ENCODE data around the gene CDC42BPB.

The CDC42BPB gene, protein sequence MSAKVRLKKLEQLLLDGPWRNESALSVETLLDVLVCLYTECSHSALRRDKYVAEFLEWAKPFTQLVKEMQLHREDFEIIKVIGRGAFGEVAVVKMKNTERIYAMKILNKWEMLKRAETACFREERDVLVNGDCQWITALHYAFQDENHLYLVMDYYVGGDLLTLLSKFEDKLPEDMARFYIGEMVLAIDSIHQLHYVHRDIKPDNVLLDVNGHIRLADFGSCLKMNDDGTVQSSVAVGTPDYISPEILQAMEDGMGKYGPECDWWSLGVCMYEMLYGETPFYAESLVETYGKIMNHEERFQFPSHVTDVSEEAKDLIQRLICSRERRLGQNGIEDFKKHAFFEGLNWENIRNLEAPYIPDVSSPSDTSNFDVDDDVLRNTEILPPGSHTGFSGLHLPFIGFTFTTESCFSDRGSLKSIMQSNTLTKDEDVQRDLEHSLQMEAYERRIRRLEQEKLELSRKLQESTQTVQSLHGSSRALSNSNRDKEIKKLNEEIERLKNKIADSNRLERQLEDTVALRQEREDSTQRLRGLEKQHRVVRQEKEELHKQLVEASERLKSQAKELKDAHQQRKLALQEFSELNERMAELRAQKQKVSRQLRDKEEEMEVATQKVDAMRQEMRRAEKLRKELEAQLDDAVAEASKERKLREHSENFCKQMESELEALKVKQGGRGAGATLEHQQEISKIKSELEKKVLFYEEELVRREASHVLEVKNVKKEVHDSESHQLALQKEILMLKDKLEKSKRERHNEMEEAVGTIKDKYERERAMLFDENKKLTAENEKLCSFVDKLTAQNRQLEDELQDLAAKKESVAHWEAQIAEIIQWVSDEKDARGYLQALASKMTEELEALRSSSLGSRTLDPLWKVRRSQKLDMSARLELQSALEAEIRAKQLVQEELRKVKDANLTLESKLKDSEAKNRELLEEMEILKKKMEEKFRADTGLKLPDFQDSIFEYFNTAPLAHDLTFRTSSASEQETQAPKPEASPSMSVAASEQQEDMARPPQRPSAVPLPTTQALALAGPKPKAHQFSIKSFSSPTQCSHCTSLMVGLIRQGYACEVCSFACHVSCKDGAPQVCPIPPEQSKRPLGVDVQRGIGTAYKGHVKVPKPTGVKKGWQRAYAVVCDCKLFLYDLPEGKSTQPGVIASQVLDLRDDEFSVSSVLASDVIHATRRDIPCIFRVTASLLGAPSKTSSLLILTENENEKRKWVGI (N-terminal part only)

DNA sequence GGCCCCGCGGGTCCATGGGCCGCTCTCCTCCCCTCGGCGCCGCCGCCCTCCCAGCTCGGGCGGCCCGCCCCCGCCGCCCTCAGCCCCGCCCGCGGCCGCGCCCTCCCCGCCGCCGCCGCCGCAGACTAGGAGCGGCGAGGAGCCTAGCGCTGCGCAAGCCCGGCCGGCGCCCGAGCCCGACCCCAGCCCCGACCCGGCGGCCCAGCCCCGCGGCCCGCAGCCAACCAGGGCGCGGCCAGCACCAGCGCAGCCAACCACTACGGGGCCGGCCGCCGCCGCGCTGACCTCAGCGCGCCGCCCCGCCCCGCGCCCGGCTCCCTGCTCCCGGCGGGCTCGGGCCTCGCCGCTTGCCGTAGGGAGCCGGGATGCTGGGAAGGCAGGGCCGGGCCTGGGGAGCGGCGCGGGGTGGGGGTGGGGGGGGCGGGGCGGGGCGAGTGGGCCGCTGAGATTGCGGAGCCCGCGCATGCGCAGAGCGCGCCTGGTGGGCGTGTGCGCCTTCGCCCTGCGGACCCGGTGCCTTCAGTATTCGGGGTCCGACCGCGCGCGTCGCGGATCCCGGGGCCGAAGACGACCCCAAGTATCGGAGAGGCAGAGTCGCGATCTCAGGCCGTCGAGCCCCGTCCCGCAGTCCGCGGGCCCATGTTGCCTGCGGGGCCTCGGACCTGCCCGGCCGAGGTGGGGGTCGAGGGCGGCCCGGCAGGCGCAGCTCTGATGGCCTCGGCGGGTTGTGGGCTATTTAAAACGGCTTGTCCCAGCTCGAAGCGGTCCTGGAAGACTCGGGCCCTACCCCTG is at the start of gene CDC42BPB:
CDC42BPB (minus strand) TSS at position 178 of the 792 bp plus-strand sequence. CDS start 376 bp downstream, outside the sequence.
- no peak for TF ChIP-seq JUND (IDR thresholded peaks at IDR 0.05; ENCODE audit: low read depth)
- in situ Hi-C loops (cut with HindIII; ENCODE audit: low pct_unique_long_range_greater_than_20kb, low sequenced_read_pairs), result no loop called here
- peak; percentile 93 to 97 for DNase-seq (ENCODE audit: low read depth in 1 of 2, low spot score in 1 of 2)

DNA sequence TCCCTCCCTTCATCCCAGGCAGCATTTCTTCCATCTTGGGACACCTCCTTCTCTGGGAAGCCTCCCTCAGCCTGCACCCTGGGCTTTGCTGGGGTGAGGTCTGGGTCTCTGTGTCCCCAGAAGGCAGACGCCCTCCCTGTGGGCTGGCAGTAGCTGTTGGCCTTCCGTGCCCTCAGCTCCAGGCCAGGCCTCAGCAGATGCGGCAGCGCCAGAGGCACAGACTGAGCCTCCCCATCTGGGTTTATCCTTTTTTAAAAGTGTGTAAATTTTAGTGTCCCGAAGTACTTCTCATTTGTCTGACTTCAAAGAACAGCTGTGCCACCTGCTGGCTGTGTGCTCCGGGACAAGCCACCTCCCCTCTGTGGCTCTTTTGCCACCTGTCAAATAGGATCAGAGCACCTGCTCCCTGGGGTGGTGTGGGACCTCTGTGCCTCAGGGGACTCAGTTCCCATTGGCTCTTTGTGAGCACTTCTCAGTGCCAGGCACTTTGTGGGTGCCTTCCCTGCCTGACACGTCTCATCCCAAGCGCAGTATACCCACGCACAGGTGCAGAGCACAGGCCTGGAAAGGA is 48.3 kb upstream of the CDC42BPB start:
- in situ Hi-C loops (cut with HindIII; ENCODE audit: low pct_unique_long_range_greater_than_20kb, low sequenced_read_pairs), result no loop called here
- TF ChIP-seq JUND (IDR thresholded peaks at IDR 0.05; ENCODE audit: low read depth), result no peak
- peak; percentile 81 to 92 for DNase-seq (ENCODE audit: low read depth in 1 of 2, low spot score in 1 of 2)

DNA sequence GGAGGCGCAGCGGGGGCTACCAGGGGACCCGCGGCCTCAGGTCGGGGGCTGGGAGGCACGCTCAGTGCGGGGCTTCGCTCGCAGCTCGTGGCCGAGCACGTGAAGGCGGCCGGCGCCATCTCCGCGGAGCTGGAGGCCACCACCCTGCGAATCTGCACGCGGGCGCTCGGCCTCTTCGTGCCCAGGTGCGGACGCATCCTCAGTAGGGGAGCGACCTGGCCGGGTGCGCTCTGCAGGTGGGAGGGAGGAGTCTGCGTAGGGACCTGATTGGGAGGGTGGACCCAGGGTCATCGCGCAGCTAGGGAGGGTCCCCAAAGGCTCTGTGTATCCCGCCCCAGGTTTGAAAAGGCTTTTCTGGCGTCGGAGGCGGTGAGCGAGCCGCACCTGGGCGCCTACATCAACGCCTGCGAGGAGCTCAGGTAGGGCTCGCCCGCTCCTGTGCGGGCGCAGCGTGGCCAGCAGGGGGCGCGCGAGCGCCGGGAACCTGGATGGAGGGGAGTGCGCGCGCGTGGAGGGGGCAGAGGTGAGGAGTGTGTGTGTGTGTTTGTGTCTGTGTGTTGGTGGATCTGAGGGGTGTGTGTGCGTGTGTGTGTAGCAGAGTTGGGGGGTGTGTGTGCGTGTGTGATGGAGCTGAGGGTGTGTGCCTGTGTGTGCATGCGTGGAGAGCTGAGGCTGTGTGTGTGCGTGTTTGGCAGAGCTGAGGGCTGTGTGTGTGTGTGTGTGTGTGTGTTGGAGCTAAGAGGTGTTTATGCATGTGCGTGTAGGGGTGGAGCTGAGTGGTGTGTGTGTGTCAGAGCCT is 47.5 kb upstream of the CDC42BPB start:
- no peak for TF ChIP-seq JUND (IDR thresholded peaks at IDR 0.05; ENCODE audit: low read depth)
- DNase-seq (ENCODE audit: low read depth in 1 of 2, low spot score in 1 of 2), result peak; percentile 83 to 96
- in situ Hi-C loops (cut with HindIII; ENCODE audit: low pct_unique_long_range_greater_than_20kb, low sequenced_read_pairs), result no loop called here

DNA sequence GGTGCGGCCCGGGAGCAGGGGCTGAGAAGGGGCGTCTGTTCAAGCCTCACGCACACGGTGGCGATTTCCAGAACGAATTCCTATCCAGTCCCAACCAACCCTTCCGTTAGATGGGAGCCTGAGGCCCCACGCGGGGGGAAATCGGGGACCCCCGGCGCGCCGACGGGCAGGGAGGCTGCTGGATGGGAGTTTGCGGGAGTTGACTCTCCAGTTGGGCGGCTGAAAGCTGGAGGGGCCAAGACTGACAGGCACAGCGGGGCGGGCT is 47.0 kb upstream of the CDC42BPB start:
- TF ChIP-seq JUND (IDR thresholded peaks at IDR 0.05; ENCODE audit: low read depth), result no peak
- no peak for DNase-seq (ENCODE audit: low read depth in 1 of 2, low spot score in 1 of 2)
- in situ Hi-C loops (cut with HindIII; ENCODE audit: low pct_unique_long_range_greater_than_20kb, low sequenced_read_pairs), result no loop called here

DNA sequence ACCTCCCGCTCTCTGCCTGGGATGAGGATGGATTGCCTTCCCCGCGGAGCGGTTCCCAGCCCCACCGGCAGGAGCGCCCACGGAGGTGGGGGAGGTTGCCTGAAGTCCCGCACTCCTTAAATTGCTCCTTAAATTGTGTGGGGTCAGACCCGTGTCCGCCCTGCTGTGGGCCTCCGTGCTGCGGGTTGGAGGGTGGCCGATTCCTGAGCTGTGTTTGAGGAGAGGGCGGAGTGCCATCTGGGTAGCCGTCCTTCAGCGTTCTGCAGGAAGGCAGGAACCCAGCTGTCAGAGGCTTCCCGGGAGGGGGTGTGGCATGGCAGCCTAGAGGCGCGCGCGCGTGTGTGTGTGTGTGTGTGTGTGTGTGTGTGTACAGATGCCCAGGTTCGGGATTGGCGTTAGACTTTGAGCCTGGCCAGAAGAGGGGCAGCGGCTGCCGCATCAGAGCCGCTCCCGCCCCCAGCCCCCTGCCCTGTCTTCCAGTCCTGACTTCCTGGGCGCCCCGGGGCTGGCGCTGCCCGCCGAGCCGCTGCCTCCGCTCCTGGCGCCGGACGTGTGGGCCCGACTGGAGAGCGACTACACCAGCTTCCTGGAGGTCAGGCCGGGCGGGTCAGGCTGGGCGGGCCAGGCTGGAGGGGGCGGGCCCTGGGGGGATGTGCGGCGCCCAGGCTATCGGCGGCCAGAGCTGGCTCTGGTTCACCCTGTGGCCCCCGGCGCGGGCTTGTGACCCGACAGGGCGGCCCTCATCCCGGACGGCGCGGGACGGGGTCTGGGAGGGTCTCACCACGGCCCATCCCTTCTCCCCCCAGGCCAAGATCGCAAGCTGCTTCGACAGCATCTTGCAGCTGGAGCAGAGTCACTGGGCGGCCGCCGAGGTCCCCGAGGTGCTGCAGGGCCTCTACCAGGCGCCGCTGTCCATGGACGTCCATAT is 46.4 kb upstream of the CDC42BPB start:
- no peak for TF ChIP-seq JUND (IDR thresholded peaks at IDR 0.05; ENCODE audit: low read depth)
- in situ Hi-C loops (cut with HindIII; ENCODE audit: low pct_unique_long_range_greater_than_20kb, low sequenced_read_pairs), result no loop called here
- peak; percentile 72 to 82 for DNase-seq (ENCODE audit: low read depth in 1 of 2, low spot score in 1 of 2)

DNA sequence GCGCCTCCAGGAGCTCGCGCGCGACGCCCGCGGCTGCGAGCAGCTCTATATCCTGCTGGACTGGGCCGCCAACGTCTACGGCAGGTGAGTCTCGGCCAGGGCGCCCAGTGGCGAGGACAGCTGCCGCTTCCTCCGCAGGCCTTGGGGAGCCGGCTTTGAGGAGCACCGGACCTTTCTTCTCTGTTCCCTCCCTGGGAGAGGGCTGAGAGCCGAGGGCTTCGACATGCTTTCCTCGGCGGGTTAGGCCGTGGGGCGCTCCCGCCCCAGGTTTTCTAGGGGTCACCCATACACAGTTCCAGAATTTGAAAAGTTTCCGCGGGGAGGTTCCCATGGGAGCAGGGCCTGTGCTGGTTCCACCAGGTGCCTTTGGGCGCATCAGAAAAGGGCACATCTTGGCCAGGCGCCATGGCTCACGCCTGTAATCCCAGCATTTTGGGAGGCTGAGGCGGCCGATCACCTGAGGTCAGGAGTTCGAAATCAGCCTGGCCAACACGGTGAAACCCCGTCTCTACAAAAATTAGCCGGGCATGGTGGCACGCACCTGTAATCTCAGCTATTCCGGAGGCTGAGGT is 45.4 kb upstream of the CDC42BPB start:
- no peak for DNase-seq (ENCODE audit: low read depth in 1 of 2, low spot score in 1 of 2)
- no peak for TF ChIP-seq JUND (IDR thresholded peaks at IDR 0.05; ENCODE audit: low read depth)
- in situ Hi-C loops (cut with HindIII; ENCODE audit: low pct_unique_long_range_greater_than_20kb, low sequenced_read_pairs), result no loop called here

DNA sequence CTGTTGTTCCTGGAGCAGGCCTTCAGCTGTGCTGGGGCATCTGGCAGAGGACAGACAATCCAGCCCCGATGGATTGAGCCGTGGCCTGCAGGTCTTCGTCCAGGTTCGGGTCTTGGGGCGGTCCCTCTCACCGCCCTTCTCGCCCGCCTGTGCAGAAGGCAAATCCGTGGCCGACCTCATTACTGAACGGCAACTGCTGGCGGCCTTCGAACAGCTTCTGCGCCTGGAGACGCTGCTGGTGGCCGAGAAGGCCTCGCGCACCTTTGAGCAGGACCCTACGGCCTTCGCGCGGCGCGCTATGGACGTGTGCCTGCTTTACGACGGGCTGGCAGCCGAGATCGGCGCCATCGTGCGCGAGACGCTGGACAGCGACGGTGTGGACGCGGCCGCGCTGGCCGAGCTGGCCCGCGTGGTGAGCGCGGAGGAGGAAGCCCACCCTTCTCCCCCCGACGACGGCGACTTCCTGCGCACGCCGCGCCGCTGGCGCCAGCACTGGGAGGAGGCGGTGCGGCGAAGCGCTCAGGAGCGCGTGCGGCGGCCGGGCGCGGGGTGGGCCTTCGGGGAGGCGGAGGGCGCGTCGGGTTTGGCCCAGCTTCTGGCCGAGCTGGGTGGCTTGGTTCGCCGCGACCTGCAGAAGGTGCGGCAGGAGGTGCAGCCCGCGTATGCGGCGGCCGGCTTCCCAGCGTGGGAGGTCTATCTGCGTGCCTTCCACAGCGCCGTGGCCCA is 44.8 kb upstream of the CDC42BPB start:
- no peak for DNase-seq (ENCODE audit: low read depth in 1 of 2, low spot score in 1 of 2)
- no peak for TF ChIP-seq JUND (IDR thresholded peaks at IDR 0.05; ENCODE audit: low read depth)
- in situ Hi-C loops (cut with HindIII; ENCODE audit: low pct_unique_long_range_greater_than_20kb, low sequenced_read_pairs), result no loop called here

DNA sequence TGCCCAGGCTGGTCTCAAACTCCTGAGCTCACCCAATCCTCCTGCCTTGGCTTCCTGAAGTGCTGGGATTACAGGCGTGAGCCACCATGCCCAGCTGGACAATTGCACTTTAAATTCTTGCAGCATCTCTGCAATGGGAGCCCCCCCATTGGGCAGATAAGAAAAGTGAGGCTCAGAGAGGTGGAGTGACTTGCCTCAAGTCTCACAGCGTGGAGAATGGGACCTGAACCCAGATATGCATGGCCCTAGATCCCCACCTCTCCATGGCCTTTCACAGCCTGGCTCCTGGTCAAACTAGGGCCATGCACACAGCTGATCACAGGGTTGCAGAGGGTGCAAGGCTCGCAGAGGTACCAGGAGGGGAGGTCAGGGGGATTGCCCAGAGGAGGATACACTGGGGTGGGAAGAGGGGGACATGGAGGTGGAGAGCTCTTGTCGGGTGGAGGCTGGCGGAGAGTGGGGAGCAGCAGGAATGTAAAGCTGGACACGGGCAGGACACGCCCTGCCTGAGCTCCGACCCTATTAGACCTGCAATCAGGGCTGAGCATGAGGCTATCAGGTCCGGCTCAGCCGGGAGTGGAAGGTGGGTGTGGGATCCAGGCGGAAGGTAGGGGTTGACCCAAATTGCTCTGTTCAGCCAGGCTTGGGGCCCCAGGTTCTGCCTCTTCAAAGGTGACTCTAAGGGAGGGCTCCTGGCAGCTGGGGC is 44.1 kb upstream of the CDC42BPB start:
- no peak for TF ChIP-seq JUND (IDR thresholded peaks at IDR 0.05; ENCODE audit: low read depth)
- in situ Hi-C loops (cut with HindIII; ENCODE audit: low pct_unique_long_range_greater_than_20kb, low sequenced_read_pairs), result no loop called here
- no peak for DNase-seq (ENCODE audit: low read depth in 1 of 2, low spot score in 1 of 2)

Data from T47D (cell line).